Activated CD4-positive, alpha-beta T cell treated with anti-CD3 and anti-CD28 coated beads, Interleukin-2, Interleukin-6, amounts not matched to agents 100 ng/mL and 50 ng/mL, durations not matched to agents 16 hours and 8 hours (primary cell): ENCODE data around the gene PER1.
A peak's percentile ranks its signal among the peaks of the same experiment; 100 is the strongest.

Experiments used
- DNase-seq: peaks from one replicate; pipeline ENCODE4 v3.0.0-alpha.2; 2020

Gene PER1, protein sequence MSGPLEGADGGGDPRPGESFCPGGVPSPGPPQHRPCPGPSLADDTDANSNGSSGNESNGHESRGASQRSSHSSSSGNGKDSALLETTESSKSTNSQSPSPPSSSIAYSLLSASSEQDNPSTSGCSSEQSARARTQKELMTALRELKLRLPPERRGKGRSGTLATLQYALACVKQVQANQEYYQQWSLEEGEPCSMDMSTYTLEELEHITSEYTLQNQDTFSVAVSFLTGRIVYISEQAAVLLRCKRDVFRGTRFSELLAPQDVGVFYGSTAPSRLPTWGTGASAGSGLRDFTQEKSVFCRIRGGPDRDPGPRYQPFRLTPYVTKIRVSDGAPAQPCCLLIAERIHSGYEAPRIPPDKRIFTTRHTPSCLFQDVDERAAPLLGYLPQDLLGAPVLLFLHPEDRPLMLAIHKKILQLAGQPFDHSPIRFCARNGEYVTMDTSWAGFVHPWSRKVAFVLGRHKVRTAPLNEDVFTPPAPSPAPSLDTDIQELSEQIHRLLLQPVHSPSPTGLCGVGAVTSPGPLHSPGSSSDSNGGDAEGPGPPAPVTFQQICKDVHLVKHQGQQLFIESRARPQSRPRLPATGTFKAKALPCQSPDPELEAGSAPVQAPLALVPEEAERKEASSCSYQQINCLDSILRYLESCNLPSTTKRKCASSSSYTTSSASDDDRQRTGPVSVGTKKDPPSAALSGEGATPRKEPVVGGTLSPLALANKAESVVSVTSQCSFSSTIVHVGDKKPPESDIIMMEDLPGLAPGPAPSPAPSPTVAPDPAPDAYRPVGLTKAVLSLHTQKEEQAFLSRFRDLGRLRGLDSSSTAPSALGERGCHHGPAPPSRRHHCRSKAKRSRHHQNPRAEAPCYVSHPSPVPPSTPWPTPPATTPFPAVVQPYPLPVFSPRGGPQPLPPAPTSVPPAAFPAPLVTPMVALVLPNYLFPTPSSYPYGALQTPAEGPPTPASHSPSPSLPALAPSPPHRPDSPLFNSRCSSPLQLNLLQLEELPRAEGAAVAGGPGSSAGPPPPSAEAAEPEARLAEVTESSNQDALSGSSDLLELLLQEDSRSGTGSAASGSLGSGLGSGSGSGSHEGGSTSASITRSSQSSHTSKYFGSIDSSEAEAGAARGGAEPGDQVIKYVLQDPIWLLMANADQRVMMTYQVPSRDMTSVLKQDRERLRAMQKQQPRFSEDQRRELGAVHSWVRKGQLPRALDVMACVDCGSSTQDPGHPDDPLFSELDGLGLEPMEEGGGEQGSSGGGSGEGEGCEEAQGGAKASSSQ (N-terminal part only)

DNA sequence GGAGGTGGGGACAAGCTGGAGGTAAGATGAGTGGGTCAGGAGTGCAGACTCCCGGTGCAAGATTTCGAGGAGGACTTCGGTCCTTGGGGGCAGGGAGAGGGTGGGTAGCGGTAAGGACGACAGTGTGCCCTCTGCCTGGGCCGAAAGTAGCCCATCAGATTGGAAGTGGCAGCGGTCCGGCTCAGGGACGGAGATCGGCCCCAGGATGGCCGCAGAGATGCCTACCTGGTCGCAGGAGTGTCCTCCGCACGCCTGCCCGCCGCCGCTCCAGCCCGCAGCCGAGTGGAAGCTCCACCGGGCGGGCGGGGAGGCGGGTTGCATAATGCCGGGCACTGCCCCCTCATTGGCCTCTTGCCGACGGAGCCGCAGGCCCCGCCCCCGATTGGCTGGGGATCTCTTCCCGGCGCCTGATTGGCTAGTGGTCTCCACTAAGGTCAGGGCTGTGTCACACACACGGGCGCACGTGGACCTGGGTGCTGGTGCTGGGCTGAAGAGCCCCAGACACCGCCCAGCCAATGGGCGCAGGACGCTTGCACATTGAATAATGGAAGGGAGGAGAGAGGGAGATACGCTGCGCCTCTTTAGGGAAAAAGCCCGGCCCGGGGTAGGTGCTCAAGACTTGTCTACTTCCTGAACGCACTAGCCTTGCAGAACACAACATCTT is at the start of gene PER1:
PER1 (minus strand) TSS at position 293 of the 664 bp plus-strand sequence. CDS start 1,698 bp downstream, outside the sequence.
- DNase-seq: peak; percentile 97

DNA sequence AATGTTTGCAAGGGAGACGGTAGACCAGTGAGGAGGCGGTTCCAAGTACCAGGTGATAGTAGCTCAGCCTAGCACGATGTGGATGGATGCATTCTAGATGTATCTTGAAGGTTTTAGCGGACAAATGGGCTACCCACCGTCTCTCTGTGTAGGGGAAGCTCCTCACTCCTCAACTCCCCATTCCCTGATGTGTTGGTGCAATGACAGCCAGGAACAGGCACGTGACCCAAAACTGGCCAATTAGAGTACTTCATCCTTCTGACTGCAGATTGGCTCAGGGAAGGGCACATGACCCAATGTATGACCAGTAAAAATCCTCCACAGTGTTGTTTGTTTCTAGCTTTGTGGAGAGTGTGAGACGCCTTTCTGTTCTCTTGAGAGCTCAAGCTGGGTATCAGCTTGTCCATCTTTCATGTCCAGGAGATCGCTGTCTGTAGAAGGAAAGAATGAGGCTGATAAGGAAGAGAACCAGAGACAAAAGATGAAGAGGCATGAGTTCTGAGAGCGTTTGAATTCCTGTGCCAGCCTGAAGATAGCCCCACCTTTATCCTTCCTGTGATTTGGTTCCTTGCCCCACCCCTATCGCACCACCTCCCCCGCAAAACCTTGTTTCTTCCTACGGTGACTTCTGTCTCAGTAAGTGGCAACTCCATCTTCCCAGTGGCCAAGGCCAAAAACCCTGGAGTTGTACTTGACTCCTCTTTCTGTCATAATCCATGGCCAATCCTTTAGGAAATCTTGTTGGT is 40.0 kb upstream of the PER1 start:
- peak; percentile 88 for DNase-seq

DNA sequence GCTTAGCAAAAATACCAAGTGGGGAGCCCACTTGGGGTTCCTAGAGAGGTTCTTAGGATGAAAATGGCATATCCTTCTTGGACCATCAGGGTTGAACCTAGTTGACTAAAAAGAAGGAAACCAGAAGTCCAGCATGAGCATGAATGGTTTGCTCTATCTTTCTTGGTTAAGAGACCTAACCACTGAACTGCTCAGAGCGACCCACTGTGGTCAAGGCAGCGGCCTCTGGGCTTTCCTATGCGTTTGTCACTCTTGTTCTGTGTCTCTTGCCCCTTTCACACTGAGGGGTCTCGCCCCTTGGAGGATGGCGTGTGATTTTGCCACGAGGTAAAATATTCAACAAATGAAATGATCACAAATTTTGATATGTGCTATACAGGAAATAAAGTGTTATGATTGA is 38.3 kb upstream of the PER1 start:
- DNase-seq: no peak

DNA sequence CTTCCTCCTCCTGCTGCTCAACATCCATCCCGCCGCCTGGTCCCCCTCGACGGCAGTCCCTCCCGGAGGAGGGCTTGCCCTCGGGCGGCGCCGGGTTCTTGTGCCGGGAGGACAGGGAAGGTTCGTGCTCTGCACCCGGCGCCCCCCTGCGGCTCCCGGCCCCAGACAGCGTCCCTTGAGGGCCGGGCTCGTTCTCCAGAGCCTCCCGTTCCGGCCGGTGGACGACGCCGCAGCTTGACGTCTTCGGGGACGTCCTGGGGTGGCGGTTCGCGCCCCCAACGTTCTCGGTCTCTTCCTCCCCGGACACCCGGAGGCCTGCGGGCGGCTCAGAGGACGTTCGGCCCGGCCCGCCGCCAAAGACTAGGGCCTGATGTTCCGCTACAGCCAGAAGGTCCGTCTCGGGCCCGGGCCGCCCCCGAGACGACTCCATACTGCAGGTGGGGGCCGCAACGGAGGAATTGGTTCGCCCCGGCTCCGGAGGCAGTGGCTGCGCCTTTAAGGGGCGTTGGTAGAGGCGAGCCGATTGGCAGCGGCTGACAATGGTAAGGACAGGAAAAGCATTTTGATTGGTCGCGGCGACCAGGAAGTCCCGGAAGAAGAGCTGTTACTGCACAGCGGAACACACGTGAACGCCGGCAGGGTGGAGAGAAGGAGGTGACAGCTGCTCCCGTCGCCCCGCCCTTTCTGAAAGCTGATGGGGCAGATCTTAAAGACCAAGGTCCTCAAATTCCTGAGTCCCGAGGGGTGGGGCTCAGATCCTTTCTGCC is 37.7 kb upstream of the PER1 start, which contains the start of gene BORCS6:
BORCS6 (minus strand) TSS at position 470 of the 767 bp plus-strand sequence; CDS start at position 430, 40 bp downstream.
- peak; percentile 99 for DNase-seq

DNA sequence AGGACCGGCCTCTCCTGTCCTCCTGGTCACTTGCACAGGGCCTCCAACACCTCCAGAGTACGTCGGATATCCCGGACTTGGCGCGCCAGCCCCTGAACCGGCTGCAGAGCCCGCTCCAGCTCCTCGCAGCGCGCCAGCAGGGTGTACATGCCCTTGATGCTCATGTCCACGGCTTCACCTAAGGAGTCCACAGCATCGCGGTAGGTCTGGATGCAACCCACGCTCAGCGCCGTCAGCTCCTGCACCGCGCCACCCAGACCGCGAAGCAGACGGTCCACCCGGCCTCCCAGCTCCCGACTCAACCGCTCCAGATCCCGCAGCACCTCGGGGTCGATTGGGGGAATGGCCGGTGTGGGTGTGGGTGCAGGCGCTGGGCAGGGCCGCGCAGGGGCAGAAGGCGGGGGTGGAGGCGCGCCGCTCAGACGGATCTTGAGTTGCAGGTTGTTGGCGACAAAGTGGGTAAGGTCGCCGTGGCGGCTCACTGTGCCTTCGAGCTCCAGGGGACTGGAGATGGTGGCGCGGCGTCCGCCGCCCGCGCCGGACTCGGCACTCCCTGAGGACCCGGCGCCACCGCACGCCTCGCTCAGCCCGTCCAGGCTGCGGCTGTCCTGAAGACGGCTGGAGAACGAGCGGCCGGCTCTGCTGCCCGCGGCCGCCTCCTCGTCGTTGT is 37.0 kb upstream of the PER1 start:
- no peak for DNase-seq

DNA sequence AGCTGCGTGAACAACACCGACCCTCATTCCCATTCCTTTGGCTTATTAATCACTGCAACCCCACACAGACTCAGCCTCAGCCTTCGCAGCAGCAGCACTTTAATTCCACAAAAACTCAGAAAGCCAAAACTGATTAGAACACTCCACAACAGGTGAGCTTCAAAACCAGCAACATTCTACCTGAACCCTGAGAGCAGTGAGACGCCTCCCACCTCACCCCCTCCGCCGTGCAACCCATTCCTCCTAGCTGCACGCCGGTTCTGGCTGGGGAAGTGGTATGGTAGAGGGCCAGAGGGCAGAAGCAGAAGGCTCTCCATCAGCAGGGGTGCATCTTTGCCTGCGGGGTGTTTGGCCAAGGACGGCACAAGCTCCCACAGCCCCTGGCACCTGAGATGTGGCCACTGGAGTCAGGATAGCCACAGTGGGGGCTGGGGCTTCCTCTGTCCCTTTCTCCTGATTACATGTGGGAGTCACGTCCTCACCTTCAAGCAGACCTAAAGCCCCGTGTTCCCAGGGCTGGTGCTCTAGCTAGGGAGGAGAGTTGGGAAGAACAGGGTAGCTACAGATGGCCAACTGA is 36.1 kb upstream of the PER1 start:
- no peak for DNase-seq

DNA sequence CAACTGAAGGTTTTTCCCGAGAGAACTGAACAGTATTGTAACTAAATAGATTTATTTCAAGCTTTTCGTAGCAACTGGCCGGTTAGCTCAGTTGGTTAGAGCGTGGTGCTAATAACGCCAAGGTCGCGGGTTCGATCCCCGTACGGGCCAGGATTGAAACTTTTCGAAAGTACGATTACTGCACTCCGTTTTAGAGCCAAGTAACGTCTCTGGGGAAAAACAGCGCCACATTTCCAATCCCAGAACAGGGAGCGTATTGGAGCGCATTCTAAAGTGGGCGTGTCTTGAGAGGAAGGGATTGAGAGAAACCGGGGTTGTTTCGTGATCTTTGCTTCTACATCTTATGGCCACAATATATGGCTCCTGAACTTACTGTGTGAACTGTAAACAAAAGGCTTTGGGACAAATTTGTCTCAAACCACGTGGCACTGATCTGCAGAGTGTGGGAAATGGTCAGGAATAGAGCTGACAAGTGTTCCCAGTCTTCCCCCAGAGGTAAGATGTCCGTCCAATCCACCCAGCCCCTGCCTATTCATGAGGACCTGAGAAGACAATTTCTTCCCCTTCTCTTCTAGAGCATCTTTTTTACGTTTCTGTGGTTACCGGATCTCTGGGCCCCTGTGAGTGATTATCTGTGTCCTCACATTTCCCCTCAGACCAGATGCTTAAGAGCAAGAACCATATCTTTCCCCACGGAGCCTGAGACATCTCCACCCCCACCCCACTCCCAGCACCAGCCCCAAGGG is 35.5 kb upstream of the PER1 start:
- peak; percentile 96 for DNase-seq

DNA sequence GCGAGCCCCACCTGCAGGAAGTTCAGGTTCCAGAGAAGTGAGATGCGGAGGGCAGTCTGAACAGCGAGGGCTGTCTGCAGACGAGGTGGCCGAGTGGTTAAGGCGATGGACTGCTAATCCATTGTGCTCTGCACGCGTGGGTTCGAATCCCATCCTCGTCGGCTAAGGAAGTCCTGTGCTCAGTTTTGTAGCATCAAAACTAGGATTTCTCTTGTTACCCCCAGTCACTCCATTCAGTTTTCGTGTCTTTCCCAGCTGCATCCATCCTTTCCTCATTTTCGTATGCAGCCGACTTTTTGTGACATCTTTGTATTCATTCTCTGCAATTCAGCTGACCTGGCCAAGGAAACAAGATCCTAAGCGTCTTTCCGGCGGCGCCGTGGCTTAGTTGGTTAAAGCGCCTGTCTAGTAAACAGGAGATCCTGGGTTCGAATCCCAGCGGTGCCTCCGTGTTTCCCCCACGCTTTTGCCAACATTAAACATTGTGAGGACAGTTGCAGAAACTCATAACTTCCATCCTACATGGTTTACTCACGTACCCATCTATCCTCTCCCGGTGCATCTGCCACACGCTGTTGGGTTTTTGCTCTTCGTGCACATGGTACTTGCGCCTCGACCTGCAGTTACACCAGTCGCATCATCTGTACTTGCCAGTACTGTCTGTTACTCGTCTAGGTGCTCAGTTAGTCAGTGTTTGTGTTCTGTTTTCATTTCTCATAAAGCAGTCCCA is 34.7 kb upstream of the PER1 start:
- peak; percentile 98 for DNase-seq

DNA sequence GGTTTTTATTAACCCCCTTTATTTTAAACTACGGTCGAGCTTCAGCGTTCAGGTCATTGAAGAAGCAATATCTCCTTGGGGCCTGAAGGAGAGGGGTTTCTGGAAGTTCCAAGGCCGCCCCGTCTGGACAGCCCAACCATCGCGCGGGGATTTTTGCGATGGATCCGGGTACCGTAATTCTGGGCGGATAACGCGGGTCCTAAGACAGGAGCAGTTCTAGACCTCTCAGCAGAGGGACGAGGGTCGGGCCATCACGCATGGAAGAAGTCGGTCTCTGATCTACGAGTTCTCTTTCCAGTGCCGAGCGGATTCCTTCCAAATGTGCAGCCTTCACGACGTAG is 34.2 kb upstream of the PER1 start:
- DNase-seq: no peak

DNA sequence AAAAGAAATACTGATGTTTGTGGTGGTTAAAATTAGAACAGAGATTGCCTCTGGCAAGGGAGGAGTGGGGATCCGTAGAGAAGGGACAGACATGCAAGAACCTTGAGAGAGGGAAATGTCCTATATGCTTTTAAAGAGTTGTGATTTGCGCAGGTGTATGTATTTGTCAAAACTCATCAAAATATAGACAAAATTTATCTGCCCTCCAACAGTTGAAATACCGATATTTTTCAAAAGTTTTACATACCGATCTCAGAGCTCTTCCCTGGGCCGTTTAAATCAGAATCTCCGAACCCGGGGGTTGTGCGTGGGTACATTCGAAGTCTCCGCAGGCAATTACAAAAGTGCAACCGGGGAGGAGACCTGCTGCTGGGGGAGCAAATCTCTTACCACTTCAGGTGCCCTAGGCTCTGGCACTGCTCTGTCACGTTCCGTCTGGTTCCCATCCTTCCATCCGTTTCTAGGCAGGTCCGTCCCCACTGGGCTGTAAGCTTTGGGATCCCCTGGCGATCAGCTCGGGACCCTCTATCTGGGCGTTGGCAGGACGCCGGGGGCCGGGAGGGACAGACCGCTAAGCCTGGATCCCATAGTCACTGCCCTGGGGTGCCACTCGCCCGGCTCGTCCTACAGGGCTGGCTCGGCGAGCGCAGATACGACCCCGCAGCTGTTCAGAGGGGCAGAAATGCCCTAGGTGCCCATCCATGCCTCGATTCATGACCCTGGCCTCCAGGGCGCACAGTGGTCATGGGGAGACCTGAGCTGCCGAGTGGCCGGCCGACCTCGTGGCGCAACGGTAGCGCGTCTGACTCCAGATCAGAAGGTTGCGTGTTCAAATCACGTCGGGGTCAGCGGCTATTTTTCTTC is 33.6 kb upstream of the PER1 start:
- DNase-seq: peak; percentile 95

DNA sequence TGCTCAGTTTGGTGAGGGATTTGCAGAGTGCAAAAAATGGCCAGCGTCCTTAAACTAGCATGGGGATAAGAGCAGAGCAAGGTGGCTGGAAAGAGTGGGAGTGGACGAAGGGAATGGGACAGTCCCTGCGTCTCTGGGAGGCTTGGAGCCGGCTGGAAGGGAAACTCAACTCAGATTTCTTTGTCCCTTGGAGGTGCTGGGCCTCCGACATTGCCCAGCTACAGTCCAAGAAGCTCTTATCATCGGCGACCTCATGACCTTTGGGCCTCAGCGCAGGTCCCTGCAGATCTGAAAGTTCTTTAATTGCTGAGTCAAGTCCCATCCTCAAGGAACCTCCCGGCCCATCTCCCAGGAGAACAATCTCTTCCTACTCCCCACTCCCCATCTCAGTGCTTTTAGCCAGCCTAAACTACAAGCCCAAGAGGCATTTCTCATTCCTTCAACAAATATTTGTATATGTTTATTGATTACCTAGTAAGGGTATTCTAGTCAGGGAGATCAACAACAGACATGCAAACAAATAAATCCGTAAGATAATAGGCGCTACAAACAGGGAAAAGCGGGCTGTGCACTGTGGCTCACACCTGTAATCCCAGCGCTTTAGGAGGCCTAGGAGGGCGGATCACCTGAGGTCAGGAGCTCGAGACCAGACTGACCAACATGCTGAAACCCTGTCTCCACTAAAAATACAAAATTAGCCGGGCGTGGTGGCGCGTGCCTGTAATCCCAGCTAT is 25.0 kb upstream of the PER1 start:
- no peak for DNase-seq

DNA sequence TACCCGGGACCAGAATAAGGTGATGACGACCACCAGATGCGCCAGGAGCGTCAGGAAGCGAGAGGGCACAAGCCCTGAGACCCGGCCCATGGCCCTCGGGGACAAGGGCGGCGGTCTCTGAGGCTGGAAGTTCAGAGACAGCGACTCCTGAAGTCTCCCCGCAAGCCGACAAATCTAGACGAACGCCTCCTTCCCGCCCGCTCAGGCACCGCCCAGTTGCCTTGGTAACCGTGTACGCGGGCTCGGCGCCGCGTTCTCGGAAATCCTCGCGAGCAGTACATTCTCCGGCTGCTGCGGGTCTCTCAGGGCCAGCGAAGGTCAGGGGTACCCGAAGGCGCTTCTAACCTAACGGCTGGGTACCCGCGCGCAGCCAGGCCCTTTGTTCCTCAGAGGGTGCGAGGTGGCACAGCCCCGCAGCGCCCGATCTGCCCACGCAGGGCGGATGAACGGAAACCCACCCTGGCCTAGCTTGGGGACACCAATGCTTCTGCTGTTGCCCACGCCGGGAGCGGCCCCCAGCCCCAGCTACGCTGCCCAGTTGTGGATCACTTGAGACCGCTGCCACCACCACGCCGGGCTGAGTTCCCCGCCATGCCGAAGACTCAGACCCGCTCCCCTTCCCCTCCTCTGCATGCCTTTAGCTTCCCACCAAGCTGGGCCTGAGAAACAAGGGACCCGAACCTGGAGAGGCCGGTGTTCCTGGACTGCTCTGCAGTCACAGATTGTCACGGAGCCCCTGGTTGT is 24.2 kb upstream of the PER1 start, which contains the start of gene TMEM107:
TMEM107 (minus strand) TSS at position 184 of the 744 bp plus-strand sequence; CDS start at position 90, 94 bp downstream.
- peak; percentile 93 for DNase-seq

DNA sequence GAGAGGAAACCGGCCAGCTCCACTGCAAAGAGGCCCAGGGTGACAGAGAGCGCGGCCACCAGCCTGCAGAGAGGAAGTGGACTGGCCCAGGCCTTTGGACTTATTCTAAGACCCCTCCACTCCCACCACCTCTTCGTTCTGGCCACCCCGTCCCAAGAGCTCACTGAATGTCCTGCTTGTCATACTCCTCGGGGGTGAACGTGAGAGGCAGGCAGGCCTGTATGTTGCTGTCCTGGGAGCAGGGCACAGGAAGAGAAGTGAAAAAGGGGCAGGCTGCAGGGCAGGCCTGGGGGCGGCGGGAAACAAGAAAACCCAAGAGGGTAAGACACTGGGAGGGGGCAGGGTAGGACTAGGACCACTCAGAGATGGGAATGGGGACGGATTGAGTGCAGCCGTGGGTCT is 23.6 kb upstream of the PER1 start:
- no peak for DNase-seq

DNA sequence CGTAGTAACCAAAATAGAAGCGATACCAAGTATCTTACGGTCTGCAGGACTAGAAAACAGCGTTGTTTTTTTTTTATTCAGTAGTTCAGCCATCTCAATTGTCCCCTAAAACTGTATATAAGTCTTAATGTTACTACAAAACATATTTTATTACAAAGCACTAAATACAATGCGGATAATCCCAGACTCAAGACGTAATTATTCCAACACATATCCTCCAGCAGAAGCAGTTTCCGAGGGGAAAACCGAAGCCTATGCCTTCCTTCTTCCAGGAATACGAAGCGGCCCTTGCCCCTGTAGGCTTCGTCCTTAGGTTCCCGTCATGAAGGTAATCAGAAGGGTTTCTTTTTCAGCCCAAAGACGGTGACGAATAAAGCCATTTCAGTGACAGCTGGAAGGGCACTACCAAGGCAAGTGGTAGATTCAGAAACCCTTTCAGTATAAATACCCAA is 21.7 kb upstream of the PER1 start:
- DNase-seq: no peak

DNA sequence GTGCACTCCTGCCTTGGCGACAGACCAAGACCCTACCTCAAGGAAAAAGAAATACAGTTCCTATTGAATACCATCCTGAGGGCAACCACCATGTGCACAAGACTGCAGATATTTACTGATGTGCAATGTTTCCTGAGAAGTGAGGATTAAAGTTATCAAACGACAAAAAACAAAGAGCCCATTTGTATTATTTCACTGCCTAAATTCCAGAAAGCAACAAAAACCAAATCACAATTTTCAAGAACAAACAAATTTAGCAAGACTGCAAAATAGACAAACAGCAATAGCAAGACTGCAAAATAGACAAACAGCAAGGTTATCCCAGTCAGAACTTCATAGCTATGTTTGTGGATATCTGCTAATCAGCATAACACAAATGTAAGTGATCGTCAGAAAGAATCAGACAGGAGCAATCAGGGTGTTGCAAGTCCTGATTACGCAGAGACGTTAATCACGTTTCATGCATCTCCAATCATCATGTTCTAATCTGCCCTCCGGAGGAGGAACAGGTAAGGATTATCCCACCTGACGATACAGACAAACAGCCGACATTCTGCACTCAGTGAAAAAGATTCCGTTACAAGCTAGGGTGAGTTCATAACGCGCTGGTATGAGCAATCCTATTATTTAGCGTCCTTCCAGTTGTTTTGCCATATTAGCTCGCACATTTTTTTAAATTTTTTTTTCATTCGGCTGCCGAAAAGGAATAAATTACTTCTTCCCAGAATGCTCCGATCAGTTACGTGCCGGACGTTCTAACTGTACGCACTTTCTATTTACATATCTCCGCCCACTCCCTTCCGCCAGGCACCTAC is 21.1 kb upstream of the PER1 start:
- DNase-seq: peak; percentile 95
